ENCODE measurements around the gene OR2S2. TPM values are rescaled to one million over a fixed set of nuclear protein-coding genes. Genes with fewer than 3 reads are reported as not detected.

OR2S2 gene
- total RNA-seq, 1 experiment from 2014 or later = not detected

DNA sequence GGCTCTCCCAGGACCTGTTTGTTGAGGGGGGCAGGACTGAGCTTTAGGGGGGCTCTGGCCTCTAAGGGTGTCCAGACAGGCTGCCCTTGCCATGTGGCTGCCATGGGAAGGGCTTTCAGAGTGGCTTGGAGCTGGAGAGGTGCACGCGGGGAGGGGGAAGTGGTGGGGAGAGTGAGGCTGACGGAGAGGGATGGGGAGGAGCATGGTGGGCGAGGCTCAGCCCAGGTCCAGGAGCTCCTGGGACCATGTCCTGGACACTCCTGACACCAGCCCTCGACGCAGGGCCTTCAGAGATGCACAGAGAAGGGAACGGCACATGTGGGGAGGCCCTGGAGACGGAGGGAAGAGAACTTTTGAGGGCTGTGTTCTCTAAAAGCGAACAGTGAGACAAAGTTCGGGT lies 46.3 kb downstream of the OR2S2 start (continued):
- TF ChIP-seq ZNF396 (CRISPR knock-in tag; IDR thresholded peaks at IDR 0.05; ENCODE audit: borderline replicate concordance) (no peak), KAT7 (CRISPR knock-in tag; IDR thresholded peaks at IDR 0.05; ENCODE audit: borderline replicate concordance) (no peak), NFYB (CRISPR knock-in tag; conservative IDR thresholded peaks at IDR 0.05; ENCODE audit: low read depth) (no peak), ZNF263 (CRISPR knock-in tag; IDR thresholded peaks at IDR 0.05; ENCODE audit: low read depth) (no peak), NR3C1 (CRISPR knock-in tag; conservative IDR thresholded peaks at IDR 0.05; ENCODE audit: low read depth) (no peak), SP1 (CRISPR knock-in tag; conservative IDR thresholded peaks at IDR 0.05) (no peak)
- TF ChIP-seq, protein P1, sequence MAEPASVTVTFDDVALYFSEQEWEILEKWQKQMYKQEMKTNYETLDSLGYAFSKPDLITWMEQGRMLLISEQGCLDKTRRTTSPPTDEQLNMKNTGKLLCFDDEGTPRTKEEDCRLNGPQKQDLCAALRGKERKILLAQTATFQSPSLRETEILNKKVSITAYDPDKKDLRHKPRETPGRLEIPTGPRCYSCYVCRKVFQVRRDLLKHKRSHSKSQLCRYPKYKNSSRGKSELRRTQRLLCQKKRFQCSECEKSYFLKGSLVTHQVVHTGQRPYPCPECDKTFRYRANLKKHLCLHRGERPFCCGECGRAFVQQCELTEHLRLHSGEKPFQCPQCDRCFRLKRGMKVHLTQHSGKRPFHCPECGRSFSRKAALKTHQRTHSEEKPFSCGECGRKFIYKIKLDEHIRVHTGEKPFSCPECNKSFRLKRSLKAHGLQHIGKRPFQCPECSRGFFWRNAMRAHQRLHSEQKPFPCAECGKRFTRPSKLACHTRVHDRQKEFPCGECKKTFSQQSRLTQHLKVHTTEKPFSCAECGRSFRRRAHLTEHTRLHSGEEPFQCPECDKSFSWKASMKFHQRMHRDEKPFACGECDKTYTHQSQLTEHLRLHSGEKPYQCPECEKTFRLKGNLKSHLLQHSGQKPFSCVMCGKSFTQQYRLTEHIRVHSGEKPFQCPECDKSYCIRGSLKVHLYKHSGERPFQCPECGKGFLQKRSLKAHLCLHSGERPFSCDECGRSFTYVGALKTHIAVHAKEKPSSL (CRISPR knock-in tag; conservative IDR thresholded peaks at IDR 0.05) = no peak
- TF ChIP-seq, protein P2, sequence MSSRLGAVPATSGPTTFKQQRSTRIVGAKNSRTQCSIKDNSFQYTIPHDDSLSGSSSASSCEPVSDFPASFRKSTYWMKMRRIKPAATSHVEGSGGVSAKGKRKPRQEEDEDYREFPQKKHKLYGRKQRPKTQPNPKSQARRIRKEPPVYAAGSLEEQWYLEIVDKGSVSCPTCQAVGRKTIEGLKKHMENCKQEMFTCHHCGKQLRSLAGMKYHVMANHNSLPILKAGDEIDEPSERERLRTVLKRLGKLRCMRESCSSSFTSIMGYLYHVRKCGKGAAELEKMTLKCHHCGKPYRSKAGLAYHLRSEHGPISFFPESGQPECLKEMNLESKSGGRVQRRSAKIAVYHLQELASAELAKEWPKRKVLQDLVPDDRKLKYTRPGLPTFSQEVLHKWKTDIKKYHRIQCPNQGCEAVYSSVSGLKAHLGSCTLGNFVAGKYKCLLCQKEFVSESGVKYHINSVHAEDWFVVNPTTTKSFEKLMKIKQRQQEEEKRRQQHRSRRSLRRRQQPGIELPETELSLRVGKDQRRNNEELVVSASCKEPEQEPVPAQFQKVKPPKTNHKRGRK (CRISPR knock-in tag; IDR thresholded peaks at IDR 0.05; ENCODE audit: borderline replicate concordance) = no peak
- TF ChIP-seq, protein P3, sequence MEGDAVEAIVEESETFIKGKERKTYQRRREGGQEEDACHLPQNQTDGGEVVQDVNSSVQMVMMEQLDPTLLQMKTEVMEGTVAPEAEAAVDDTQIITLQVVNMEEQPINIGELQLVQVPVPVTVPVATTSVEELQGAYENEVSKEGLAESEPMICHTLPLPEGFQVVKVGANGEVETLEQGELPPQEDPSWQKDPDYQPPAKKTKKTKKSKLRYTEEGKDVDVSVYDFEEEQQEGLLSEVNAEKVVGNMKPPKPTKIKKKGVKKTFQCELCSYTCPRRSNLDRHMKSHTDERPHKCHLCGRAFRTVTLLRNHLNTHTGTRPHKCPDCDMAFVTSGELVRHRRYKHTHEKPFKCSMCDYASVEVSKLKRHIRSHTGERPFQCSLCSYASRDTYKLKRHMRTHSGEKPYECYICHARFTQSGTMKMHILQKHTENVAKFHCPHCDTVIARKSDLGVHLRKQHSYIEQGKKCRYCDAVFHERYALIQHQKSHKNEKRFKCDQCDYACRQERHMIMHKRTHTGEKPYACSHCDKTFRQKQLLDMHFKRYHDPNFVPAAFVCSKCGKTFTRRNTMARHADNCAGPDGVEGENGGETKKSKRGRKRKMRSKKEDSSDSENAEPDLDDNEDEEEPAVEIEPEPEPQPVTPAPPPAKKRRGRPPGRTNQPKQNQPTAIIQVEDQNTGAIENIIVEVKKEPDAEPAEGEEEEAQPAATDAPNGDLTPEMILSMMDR (IDR thresholded peaks at IDR 0.05) = no peak

DNA sequence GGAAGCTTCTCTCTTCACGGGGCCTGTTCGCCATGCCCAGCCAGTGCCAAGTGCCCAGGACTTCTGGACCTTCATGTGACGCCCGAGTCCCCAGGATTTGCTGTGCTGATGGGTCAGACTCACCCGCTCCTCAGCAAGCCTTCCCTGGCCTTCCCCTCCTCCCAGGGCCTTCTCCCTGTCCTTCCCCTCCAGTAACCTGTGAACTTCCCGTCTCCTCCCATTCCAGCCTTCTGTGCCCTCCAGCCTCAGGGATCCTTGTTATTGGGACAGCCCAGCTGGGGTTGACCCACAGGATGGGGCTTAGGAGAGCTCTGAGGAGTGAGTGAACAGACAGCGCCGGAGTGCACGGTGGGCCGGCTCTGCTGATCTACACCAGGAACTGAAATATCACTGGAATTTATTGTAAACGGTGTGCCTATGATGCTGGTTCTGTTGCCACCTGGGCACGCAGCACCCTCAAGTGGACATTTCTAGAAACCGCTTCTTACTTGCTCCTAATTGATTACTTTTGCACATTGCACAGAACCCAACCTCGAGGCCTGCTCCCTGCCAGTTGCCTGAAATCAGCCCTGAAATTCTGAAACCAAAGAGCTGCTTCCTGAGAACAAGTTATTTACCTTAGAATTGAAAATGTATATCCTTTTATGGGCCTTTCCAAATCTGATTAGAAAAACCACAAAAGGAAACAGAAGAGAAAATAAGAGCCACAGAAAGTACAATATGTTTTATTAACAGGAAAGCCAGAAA lies 47.2 kb downstream of the OR2S2 start:
- peak; percentile 11 for ATAC-seq
- Mint-ChIP-seq H3K9me3 (no peaks in the 10 kb centered on the region), H3K4me3 (no peak overlapping the region), H3K36me3 (no peaks in the 10 kb centered on the region), H3K4me1 (peaks cover 43% of the 10 kb centered on the region), H3K27ac (peak overlapping the region; percentile 10; the same call in 1 of the 2 replicates), H3K27me3 (ENCODE audit: low read depth) (peaks cover 4% of the 10 kb centered on the region; the same call in 1 of the 2 replicates)
- TF ChIP-seq, protein P4, sequence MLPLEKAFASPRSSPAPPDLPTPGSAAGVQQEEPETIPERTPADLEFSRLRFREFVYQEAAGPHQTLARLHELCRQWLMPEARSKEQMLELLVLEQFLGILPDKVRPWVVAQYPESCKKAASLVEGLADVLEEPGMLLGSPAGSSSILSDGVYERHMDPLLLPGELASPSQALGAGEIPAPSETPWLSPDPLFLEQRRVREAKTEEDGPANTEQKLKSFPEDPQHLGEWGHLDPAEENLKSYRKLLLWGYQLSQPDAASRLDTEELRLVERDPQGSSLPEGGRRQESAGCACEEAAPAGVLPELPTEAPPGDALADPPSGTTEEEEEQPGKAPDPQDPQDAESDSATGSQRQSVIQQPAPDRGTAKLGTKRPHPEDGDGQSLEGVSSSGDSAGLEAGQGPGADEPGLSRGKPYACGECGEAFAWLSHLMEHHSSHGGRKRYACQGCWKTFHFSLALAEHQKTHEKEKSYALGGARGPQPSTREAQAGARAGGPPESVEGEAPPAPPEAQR (CRISPR knock-in tag; IDR thresholded peaks at IDR 0.05) = no peak
- TF ChIP-seq OVOL2 (CRISPR knock-in tag; IDR thresholded peaks at IDR 0.05; ENCODE audit: borderline replicate concordance) (no peak), ZNF396 (CRISPR knock-in tag; IDR thresholded peaks at IDR 0.05; ENCODE audit: borderline replicate concordance) (no peak), ATF1 (CRISPR knock-in tag; IDR thresholded peaks at IDR 0.05) (no peak), NFE2L1 (CRISPR knock-in tag; IDR thresholded peaks at IDR 0.05) (no peak), RELA (CRISPR knock-in tag; IDR thresholded peaks at IDR 0.05; ENCODE audit: borderline replicate concordance) (no peak), TEAD1 (CRISPR knock-in tag; IDR thresholded peaks at IDR 0.05) (no peak), SOX15 (CRISPR knock-in tag; IDR thresholded peaks at IDR 0.05) (no peak), JAZF1 (CRISPR knock-in tag; IDR thresholded peaks at IDR 0.05) (no peak)
- TF ChIP-seq, protein P5, sequence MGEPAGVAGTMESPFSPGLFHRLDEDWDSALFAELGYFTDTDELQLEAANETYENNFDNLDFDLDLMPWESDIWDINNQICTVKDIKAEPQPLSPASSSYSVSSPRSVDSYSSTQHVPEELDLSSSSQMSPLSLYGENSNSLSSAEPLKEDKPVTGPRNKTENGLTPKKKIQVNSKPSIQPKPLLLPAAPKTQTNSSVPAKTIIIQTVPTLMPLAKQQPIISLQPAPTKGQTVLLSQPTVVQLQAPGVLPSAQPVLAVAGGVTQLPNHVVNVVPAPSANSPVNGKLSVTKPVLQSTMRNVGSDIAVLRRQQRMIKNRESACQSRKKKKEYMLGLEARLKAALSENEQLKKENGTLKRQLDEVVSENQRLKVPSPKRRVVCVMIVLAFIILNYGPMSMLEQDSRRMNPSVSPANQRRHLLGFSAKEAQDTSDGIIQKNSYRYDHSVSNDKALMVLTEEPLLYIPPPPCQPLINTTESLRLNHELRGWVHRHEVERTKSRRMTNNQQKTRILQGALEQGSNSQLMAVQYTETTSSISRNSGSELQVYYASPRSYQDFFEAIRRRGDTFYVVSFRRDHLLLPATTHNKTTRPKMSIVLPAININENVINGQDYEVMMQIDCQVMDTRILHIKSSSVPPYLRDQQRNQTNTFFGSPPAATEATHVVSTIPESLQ (CRISPR knock-in tag; IDR thresholded peaks at IDR 0.05) = no peak
- no peak for DNase-seq (ENCODE audit: low spot score)
- POLR2A ChIA-PET = no interaction called here
- CTCF ChIA-PET = interaction anchor here (0.8 to 3.2 kb wide), 10 partner anchors 28 to 1502 kb away, joined by 3 to 16 read pairs (median 6); partner anchors contain the start of genes FAM221B and TMEM8B

Measured in WTC11 (cell line).